Measurements from ENCODE around the gene DCTD. TPM values are rescaled to one million over a fixed set of nuclear protein-coding genes. Genes with fewer than 3 reads are reported as not detected.
A peak's percentile ranks its signal among the peaks of the same experiment; 100 is the strongest.

The DCTD gene
- total and polyA plus RNA-seq, 10 of the 15 experiments (the other 5 are each of a cell fraction or from before 2014, with no cell fraction given), result 37.8 to 137 (median 92.1) TPM

GRCh38 chr4:182929296-182929695 lies 12.1 kb upstream of the DCTD start (continued):
- TF ChIP-seq PBX3 (IDR thresholded peaks at IDR 0.05; ENCODE audit: insufficient replicate concordance, low read depth, low read length) (no peak), SMAD5 (IDR thresholded peaks at IDR 0.05; ENCODE audit: low read depth) (no peak)

- no peaks in the 10 kb centered on the region; a peak in 1 of 4 replicates for H3K27me3 ChIP-seq (replicated peaks in 1 of 2; ENCODE audit: control insufficient read depth in 2 of 2, insufficient read depth in 2 of 2, low read length in 1 of 2)
- H3K79me2 ChIP-seq (ENCODE audit: control insufficient read depth, insufficient read depth, low read length), result no peaks in the 10 kb centered on the region
- no peak overlapping the region for H3K4me3 ChIP-seq
- no peak overlapping the region for H3K4me2 ChIP-seq (ENCODE audit: control insufficient read depth, insufficient read depth)
- ATAC-seq (no peak), FAIRE-seq (no peak), DNase-seq (ENCODE audit: low read depth, low spot score) (no peak)
- TF ChIP-seq ZBTB4 (CRISPR knock-in tag; IDR thresholded peaks at IDR 0.05) (no peak), CTCF (IDR thresholded peaks at IDR 0.05 in 2 of 3, conservative IDR thresholded peaks at IDR 0.05 in 1 of 3; ENCODE audit: control insufficient read depth in 2 of 3, extremely low read depth in 1 of 3, insufficient read depth in 1 of 3, low read depth in 3 of 3, low read length in 3 of 3) (peak; percentile 8 to 26 (median 25); a peak in 3 of 6 replicates), BCL11A (IDR thresholded peaks at IDR 0.05; ENCODE audit: low read depth, low read length) (no peak), HSF1 (IDR thresholded peaks at IDR 0.05; ENCODE audit: low read depth, low read length) (no peak), SREBF2 (IDR thresholded peaks at IDR 0.05; ENCODE audit: low read length) (no peak)
- H3K9me3 ChIP-seq (replicated peaks; ENCODE audit: control insufficient read depth, insufficient read depth, low read length), result no peaks in the 10 kb centered on the region
- RAD21 ChIA-PET (ENCODE audit: unreplicated experiment), result no interaction called here
- H3K27ac ChIP-seq (ENCODE audit: control insufficient read depth, insufficient read depth), result no peak overlapping the region
- no peaks in the 10 kb centered on the region for H3K36me3 ChIP-seq (ENCODE audit: control insufficient read depth in 2 of 2, insufficient read depth in 2 of 2, low read length in 1 of 2)
- WGBS (ENCODE audit: insufficient coverage, insufficient replicate concordance, low lambda C conversion rate, missing lambda C conversion rate), result 33% methylated on average over 3 of the region's 3 CpGs
- SMC1A ChIA-PET (ENCODE audit: uncharacterized antibody, unreplicated experiment), result interaction anchor here (0.8 to 1.6 kb wide), 2 partner anchors 10 to 652 kb away, joined by 3 to 5 read pairs; no protein-coding TSS in a partner anchor
- no TSS peak for BruUV-seq (replicated peaks)
- intact Hi-C loops (cut with micrococcal nuclease; ENCODE audit: unreplicated experiment), result loop anchor here (10.0 kb wide), 2 partner anchors 293 to 1623 kb away; no protein-coding TSS in a partner anchor
- in situ Hi-C loops (cut with MboI), result loop anchor here (10.0 kb wide), 1 partner anchor 433 kb away; no protein-coding TSS in a partner anchor
- CTCF ChIA-PET, result interaction anchor here (0.8 to 7.5 kb wide), 5 partner anchors 10 to 340 kb away, joined by 3 to 85 read pairs (median 12); no protein-coding TSS in a partner anchor
- no peaks in the 10 kb centered on the region for H3K4me1 ChIP-seq (ENCODE audit: control insufficient read depth, insufficient read depth, low read length)
- POLR2A ChIA-PET, result interaction anchor here (0.6 kb wide), 1 partner anchor 364 kb away, joined by 3 read pairs; no protein-coding TSS in a partner anchor
- H2AFZ ChIP-seq (ENCODE audit: control insufficient read depth, low read depth, low read length), result no peak overlapping the region
- no peaks in the 10 kb centered on the region for H4K20me1 ChIP-seq (ENCODE audit: control insufficient read depth, insufficient read depth)
- H3K9ac ChIP-seq (ENCODE audit: control insufficient read depth, insufficient read depth, low read length), result no peak overlapping the region
Observed at GRCh38 chr4:182928061-182928460, 10.9 kb upstream of the DCTD start.
